GM12892 (cell line): Measurements from ENCODE around the gene GIPC3.

Experiments
- POLR2A ChIP-seq: IDR thresholded peaks from 2 replicates; pipeline ENCODE4 v1.6.1; 2011; ENCODE audit warnings: low read depth, low read length, control low read depth
- POLR2AphosphoS5 ChIP-seq: IDR thresholded peaks from 2 replicates; pipeline ENCODE4 v1.6.1; 2011; ENCODE audit warnings: low read depth, low read length, control low read depth
- TAF1 ChIP-seq: IDR thresholded peaks from 2 replicates; pipeline ENCODE4 v1.6.1; 2011; ENCODE audit warnings: low read depth, mild to moderate bottlenecking, control low read depth, low read length, borderline replicate concordance

GRCh38 chr19:3607303-3608078, 22.2 kb downstream of the GIPC3 start:
- TF ChIP-seq POLR2A: no peak
- TF ChIP-seq TAF1: no peak
- TF ChIP-seq POLR2AphosphoS5: no peak
